Posterior cingulate gyrus (tissue), 11 donors: ENCODE measurements around the gene ARID5B.

Source experiments
- DNase-seq, 10 donors: peaks; one replicate each; pipeline versions ENCODE4 v3.0.0 to v3.0.0-alpha.2; 2020 to 2021; ENCODE audit warnings: mixed read lengths in 3 of 10
- intact Hi-C: fragments of 100-400 bp; cut with DNase I; formaldehyde crosslinking; loops from one replicate; pipeline ENCODE4 v1.15.1; 2023

The ARID5B gene

DNA sequence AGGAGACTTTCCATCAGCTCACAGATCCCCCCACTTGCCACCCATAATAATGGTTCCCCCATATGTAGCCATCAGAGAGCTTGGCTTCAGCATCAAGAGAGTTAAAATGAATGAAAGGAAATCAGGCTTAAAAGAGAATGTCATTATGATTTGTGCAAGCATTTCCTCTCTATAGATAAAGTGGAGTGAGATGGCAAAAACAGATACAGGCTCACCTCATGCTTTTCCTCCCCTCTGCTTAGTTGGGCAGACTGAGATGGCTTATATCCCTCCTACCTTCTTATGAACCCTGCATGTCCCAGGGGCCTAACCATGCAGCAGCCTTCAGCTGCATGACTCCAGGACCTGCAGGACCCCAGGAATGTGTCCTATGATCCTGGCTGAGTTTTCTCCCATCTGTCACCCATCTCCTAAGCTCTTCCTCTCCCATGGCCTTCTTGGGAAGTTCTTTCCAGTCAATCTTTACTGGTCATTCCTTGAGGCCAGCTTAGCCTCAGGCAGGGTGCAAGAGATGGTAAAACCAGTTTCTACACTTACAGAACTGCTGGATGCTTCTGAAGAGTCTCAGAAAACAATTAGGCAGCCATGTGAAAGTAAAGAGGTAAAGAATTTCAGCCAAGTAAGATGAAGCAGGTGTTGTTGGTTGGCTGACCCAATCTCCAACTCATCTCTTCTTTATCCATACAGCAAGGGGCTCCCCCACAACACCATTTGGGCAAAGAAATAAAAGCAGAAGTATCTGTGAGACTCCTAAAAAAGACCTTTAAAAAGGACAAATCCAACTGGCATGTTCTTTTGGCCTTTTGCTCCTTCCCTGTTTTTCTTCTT is 207.5 kb downstream of the ARID5B start:
- intact Hi-C loops, result no loop called here
- no peak for DNase-seq

DNA sequence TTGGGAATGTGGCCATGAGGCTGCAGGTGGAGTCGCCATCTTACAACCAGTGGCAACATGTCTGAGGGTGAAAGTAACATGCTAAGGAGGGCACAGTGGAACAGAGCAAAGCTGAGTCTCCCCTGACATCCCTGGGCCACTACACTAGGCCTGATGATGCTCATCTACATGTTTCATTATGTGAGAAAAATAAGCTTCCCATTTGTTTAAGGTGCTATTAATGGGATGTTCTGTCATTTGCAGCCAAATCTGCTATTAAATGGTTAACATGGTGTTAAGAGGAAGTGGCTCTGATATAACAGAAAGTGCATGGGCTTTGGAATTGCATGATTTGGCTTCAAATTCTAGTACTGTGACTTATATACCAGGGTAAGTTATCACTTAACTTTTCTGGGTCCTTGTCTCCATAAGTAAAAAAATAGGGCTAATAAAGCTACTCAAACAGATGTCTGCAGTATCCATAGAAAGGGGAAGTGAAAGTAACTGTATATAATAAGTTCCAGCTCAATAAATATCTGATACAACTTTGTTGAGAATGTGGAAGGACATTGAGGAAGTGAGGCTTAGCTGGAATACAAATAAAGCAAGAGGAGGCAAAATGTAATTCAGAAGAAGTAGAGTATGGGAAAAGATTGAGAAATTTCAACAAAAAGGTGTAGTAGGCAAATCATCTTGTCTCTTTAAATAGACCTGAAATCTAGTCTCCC is 208.2 kb downstream of the ARID5B start:
- DNase-seq, result no peak
- intact Hi-C loops, result no loop called here

DNA sequence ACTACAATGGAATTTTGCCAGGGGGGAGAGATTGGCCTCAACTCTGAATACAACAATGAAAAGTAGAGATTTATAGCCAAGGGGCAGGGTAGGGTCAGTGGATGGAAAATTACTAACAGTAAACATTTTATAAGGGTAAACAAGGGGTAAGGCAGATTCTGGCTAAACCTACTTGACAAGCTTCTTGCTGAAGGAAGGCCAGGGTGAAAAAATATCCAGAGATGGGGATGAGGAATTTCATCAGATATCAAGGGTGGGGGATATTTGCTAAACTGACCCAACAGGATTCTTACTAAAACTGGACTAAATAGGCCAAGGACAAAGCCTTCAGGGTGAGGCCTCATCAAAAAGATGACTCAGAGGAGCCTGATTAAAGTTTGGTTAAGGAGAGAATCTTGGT is 210.8 kb downstream of the ARID5B start:
- intact Hi-C loops, result no loop called here
- no peak for DNase-seq

DNA sequence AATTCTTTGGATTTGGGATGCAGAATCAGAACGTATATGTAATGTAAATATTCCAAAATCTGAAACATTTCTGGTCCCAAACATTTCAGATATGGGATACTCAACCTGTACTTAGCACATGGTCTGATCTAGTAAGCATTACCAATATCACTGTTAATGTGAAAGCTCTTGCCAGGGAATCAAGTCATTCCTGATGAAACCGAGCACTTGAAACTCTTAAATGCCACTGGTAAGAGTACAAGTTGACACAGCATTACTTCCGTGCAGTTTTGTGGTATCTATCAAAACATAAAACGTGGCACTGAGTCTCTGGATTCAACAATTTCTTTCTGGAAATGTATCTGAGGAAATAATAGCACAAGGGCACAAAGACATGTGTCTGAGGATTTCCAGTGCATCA is 211.5 kb downstream of the ARID5B start:
- DNase-seq, result no peak
- intact Hi-C loops, result no loop called here

DNA sequence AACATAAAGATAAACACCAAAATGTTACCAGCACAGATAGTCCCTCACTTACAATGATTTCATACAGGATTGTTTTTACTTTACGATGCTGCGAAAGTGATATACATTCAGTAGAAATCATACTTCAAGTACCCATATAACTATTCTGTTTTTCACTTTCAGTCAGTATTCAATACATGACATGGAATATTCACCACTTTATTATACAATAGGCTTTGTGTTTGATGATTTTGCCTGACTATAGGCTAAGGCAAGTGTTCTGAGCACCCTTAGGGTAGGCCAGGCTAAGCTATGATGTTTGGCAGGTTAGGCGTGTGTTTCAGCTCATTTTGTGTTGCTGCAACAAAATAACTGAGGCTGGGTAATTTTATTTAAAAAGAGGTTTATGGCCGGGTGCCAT is 212.2 kb downstream of the ARID5B start:
- intact Hi-C loops, result no loop called here
- no peak for DNase-seq

DNA sequence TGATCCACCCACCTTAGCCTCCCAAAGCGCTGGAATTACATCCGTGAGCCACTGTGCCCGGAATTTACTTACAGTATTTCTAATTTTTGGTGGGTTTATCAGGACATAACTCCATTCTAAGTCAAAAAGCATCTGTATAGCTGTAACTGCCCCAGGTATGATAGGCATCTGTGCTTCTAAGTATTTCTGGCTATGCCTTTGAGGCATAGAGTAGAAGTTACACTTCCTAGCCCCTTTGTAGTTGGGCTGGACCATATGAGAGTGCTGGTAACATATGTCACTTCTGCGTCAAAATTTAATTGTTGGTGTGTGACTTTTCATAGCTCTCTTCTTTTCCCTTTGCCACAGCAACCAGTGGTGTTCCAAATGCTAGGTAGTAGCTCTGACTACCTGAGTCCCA is 213.8 kb downstream of the ARID5B start:
- DNase-seq, result no peak
- intact Hi-C loops, result no loop called here

DNA sequence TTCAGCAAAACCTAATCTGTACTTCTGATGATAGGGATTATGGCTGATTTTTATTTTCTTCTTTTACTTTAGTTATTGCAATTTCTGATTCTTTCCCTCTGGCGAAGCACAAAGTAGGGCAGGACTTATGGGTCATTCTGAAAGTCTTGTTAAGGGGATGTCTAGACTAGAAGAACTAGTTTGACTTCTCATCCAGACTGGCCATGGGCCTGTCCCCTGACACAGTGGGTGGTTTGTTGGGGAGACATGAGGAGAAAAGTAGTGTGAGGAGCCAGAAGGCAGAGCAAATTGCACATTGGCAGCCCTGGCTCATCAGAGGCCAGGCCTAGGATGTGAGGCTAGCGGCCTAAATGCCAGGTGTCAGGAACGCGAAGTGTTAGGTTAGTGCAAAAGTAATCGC is 214.3 kb downstream of the ARID5B start:
- intact Hi-C loops, result no loop called here
- DNase-seq, result no peak

DNA sequence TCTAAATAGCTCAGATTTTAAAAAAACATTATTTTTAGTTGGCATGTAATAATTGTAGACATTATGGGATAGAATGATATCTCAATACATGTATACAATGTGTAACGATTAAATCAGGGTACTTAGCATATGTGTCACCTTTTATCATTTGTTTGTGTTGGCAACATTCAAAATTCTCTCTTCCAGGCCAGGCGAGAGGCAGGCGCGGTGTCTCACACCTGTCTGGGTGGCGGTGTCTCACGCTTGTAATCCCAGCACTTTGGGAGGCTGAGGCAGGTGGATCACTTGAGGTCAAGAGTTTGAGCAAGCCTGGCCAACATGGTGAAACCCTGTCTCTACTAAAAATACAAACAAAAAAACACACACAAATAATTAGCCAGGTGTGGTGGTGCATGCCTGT is 215.4 kb downstream of the ARID5B start:
- no peak for DNase-seq

DNA sequence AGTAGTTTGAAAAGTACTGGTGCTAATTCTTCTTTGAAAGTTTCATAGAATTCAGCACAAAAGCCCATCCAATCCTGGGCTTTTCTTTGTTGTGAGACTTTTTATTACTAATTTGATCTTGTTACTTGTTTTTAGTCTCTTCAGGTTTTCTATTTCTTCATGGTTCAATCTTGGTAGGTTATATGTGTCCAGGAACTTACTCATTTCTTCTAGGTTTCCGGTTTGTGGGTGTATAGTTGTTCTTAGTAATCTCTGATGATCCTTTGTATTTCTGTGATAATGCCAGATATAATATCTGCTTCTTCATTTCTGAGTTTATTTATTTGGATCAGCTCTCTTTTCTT is 219.7 kb downstream of the ARID5B start:
- no peak for DNase-seq
- intact Hi-C loops, result no loop called here

More for the DNA sequence above, 215.4 kb downstream of the ARID5B start:
- intact Hi-C loops, result no loop called here

DNA sequence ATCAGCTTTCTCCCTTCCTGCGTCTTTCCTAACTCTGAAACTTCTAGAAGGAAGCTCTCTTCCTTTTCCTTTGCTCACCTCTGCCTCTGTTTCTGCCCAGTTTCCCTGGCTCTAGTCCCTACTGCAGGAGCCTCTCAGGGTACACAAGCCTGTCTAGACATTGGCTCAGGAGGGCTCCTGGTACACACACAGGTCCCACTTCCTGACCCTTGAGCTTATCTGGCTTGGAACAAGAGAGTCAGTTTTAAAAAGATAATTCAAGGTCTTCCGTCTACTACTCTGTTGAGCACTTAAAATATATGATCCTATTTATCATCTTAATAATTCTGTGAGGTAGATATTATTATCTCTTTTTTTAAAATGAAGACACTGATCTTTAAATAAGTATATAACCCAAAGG is 226.5 kb downstream of the ARID5B start:
- no peak for DNase-seq
- intact Hi-C loops, result no loop called here

DNA sequence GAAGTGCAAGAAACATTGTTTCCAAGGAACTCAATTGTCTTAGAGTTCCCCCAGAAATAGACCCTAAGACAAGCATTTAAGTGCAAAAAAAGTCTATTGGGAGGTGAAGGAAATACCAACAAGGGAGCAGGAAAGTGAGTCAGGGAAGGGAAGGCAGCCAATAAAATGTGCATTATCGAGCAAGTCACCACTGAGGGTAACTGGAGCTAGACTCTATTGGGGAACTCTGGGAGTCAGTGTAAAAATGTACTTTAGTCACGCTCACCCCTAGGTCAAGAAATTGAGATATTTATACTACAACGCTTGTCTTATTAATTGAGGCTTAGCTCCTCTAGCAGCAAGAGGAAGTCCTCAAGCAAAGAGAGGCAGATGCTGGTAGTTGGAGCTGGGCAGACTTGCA is 229.4 kb downstream of the ARID5B start:
- intact Hi-C loops, result no loop called here
- no peak for DNase-seq

DNA sequence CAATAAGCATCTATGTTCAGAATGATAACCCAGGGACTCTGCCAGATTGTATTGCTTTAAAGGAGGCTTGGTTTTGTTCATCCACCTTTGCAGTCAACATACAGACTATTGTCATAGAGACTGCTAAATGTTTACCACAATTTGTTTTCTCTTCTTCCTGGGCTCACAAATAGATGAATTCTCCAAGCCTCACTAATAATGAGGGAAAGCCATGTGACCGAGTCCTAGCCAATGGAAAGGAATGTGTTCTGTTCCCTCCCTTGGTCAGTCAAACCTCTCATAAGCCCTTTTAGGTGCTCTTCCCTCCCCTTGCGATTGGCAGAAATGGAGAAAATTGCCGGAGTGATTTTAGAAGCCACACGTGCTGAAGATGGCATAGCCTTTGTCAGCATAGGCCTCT is 230.2 kb downstream of the ARID5B start:
- intact Hi-C loops, result no loop called here
- no peak for DNase-seq

DNA sequence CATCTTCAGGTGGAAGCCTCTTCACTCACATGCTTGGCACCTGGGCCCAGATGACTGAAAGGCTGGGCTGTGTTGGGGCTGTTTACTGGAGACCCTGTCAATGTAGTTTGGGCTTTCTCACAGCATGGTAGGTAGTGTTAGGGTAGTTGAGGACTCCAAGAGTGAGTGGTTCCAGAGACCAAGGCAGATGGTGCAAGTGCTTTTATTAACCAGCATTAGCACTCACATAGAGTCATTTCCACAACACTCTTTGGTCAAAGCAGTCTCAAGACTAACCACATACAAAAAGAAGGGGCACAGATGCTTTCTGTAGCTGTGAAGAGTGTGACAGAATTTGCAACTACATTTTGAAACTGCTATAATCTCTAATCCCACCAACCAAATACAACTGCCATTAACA is 232.1 kb downstream of the ARID5B start:
- no peak for DNase-seq
- intact Hi-C loops, result no loop called here

DNA sequence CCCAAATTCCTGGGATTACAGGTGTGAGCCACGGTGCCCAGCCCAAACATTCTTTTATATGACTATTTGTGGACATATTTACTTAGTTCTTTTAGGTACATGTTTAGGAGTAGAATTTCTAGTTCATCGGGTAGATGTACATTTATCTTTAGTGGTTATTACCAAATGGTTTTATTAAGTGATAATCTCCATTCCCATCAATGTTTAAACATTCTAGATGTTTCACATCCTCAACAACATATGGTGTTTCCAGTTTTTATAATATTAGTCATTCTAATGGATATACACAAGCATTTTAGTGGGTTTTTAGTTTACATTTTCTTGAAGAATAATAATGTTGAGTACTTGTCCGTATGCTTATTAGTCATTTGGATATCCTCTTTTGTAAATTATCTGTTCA is 235.4 kb downstream of the ARID5B start:
- intact Hi-C loops, result no loop called here
- DNase-seq, result no peak
